ENCODE measurements around the gene FGF11.

GRCh38 chr17:7468290-7468689 is 29.0 kb downstream of the FGF11 start:
- TF ChIP-seq CTCF (IDR thresholded peaks at IDR 0.05; ENCODE audit: poor library complexity) (no peak), EZH2 (IDR thresholded peaks at IDR 0.05; ENCODE audit: borderline replicate concordance) (no peak), EZH2phosphoT487 (IDR thresholded peaks at IDR 0.05; ENCODE audit: low read depth, severe bottlenecking, unreplicated experiment) (no peak)
